GM23248 (cell line): ENCODE results near the gene AK5. TPM values are rescaled to one million over a fixed set of nuclear protein-coding genes. Genes with fewer than 3 reads are reported as not detected.

Experiments
- DNase-seq: peaks from one replicate; pipeline ENCODE4 v3.0.0-alpha.2; 2015
- H2AFZ ChIP-seq: fragments of 200-600 bp; sonication (generic); 2 replicates; pipeline ENCODE4 v1.6.1; 2016; ENCODE audit warnings: antibody characterized with exemption
- H3F3A ChIP-seq: fragments of 200-600 bp; sonication (generic); 2 replicates; pipeline ENCODE4 v1.6.1; 2016; ENCODE audit warnings: mild to moderate bottlenecking, antibody characterized with exemption, mixed run types; ENCODE audit not compliant: insufficient read depth
- H3K27ac ChIP-seq: fragments of 200-600 bp; sonication (generic); 2 replicates; pipeline ENCODE4 v1.5.1; 2016; ENCODE audit warnings: mild to moderate bottlenecking
- H3K27me3 ChIP-seq: fragments of 200-600 bp; sonication (generic); replicated peaks from 2 replicates; pipeline ENCODE4 v1.6.1; 2016; ENCODE audit warnings: mild to moderate bottlenecking; ENCODE audit not compliant: insufficient read depth
- H3K36me3 ChIP-seq: fragments of 200-600 bp; sonication (generic); 2 replicates; pipeline ENCODE4 v1.6.1; 2016; ENCODE audit warnings: low read depth, mild to moderate bottlenecking
- H3K4me1 ChIP-seq: fragments of 200-600 bp; sonication (generic); 2 replicates; pipeline ENCODE4 v1.6.1; 2016; ENCODE audit warnings: mild to moderate bottlenecking; ENCODE audit not compliant: insufficient read depth
- H3K4me2 ChIP-seq: fragments of 200-600 bp; sonication (generic); one replicate; pipeline ENCODE4 v1.6.1; 2016; ENCODE audit warnings: mild to moderate bottlenecking; ENCODE audit not compliant: unreplicated experiment
- H3K4me3 ChIP-seq: fragments of 200-600 bp; sonication (generic); 2 replicates; pipeline ENCODE4 v1.5.1; 2016; ENCODE audit warnings: mild to moderate bottlenecking
- H3K79me2 ChIP-seq: fragments of 200-600 bp; sonication (generic); 2 replicates; pipeline ENCODE4 v1.6.1; 2016; ENCODE audit warnings: mild to moderate bottlenecking; ENCODE audit not compliant: insufficient read depth
- H3K9ac ChIP-seq: fragments of 200-600 bp; sonication (generic); 2 replicates; pipeline ENCODE4 v1.6.1; 2016; ENCODE audit warnings: mild to moderate bottlenecking
- H3K9me2 ChIP-seq: fragments of 200-600 bp; sonication (generic); 2 replicates; pipeline ENCODE4 v1.6.1; 2016; ENCODE audit warnings: mixed run types, mild to moderate bottlenecking, moderate library complexity; ENCODE audit not compliant: insufficient read depth
- H3K9me3 ChIP-seq: fragments of 200-600 bp; sonication (generic); one replicate; pipeline ENCODE4 v1.6.1; 2017; ENCODE audit warnings: low read depth
- H4K20me1 ChIP-seq: fragments of 200-600 bp; sonication (generic); 2 replicates; pipeline ENCODE4 v1.6.0; 2016; ENCODE audit not compliant: insufficient read depth
- EZH2 ChIP-seq: fragments of 200-600 bp; sonication (generic); IDR thresholded peaks from 2 replicates; pipeline ENCODE4 v1.6.1; 2018; ENCODE audit warnings: antibody characterized with exemption, mild to moderate bottlenecking; ENCODE audit not compliant: insufficient read depth, poor library complexity, severe bottlenecking
- EZH2phosphoT487 ChIP-seq: fragments of 200-600 bp; sonication (generic); IDR thresholded peaks from 2 replicates; pipeline ENCODE4 v1.6.1; 2018; ENCODE audit warnings: antibody characterized with exemption, moderate library complexity, mild to moderate bottlenecking, low read depth; ENCODE audit not compliant: insufficient read depth
- WGBS, 2 experiments: methylation state at CpG; one replicate each; pipeline ENCODE4 v1.1.6; 2015 to 2017; ENCODE audit warnings: low lambda C conversion rate in 2 of 2, low coverage in 1 of 2; ENCODE audit errors: missing lambda C conversion rate in 2 of 2; 5-methylcytosine and 5-hydroxymethylcytosine counted together
- in situ Hi-C: fragments of 300-500 bp; cut with MboI; formaldehyde crosslinking; loops from 2 replicates; pipeline ENCODE4 v1.15.0; 2020
- polyA plus RNA-seq: library from polyadenylated mRNA; unstranded; fragments of >200 nt; fragmentation: Nextera tagmentation; extraction: Ambion mirVana; gene quantifications from 2 replicates; pipeline ENCODE4 v1.2.1, GENCODE V29; 2016
- total RNA-seq: library from RNA; depleted of rRNA; stranded (reverse); fragments of >200 nt; shearing (Covaris generic); gene quantifications from 2 replicates; pipeline ENCODE4 v1.2.3, GENCODE V29; 2014

AK5 gene
- total and polyA plus RNA-seq, 2 experiments from 2014 or later = 65.3 to 78.8 TPM

- Histone ChIP-seq H3F3A (no peaks in the 10 kb centered on the region; the same call in 1 of the 2 replicates), H3K4me2 (no peak overlapping the region), H3K79me2 (no peaks in the 10 kb centered on the region; the same call in 1 of the 2 replicates), H3K9me3 (no peaks in the 10 kb centered on the region), H2AFZ (no peak overlapping the region), H3K4me3 (no peak overlapping the region), H3K27ac (no peak overlapping the region), H4K20me1 (no peaks in the 10 kb centered on the region), H3K36me3 (peaks cover 6% of the 10 kb centered on the region; the same call in 1 of the 2 replicates), H3K27me3 (no peaks in the 10 kb centered on the region), H3K4me1 (0 out of 2 replicates have a peak, but pooled peaks cover 8% of the 10 kb centered on the region), H3K9ac (no peak overlapping the region), H3K9me2 (no peaks in the 10 kb centered on the region)
- no peak for DNase-seq
- no peak for TF ChIP-seq EZH2
- TF ChIP-seq EZH2phosphoT487 = no peak
- 78 to 83% methylated on average over 2 of the region's 2 CpGs for WGBS, 2 experiments
- in situ Hi-C loops = no loop called here
These were observed 51.7 kb downstream of the AK5 start for GRCh38 chr1:77333501-77333900.

GRCh38 chr1:77336729-77337128 lies 54.9 kb downstream of the AK5 start:
- H2AFZ ChIP-seq = no peak overlapping the region
- no peaks in the 10 kb centered on the region for H4K20me1 ChIP-seq
- H3K27me3 ChIP-seq = no peaks in the 10 kb centered on the region
- TF ChIP-seq EZH2 = no peak
- TF ChIP-seq EZH2phosphoT487 = no peak
- no peak for DNase-seq
- H3K9ac ChIP-seq = no peak overlapping the region
- H3K4me3 ChIP-seq = no peak overlapping the region
- no peaks in the 10 kb centered on the region for H3K9me3 ChIP-seq
- no peaks in the 10 kb centered on the region; the same call in 1 of the 2 replicates for H3F3A ChIP-seq
- no peaks in the 10 kb centered on the region for H3K9me2 ChIP-seq
- in situ Hi-C loops = no loop called here
- H3K27ac ChIP-seq = no peak overlapping the region
- H3K79me2 ChIP-seq = no peaks in the 10 kb centered on the region; the same call in 1 of the 2 replicates
- peaks cover 20% of the 10 kb centered on the region for H3K36me3 ChIP-seq
- 0 out of 2 replicates have a peak, but pooled peaks cover 5% of the 10 kb centered on the region for H3K4me1 ChIP-seq
- no peak overlapping the region for H3K4me2 ChIP-seq

- DNase-seq = no peak
- no peaks in the 10 kb centered on the region for H3K9me2 ChIP-seq
- in situ Hi-C loops = no loop called here
- no peak overlapping the region for H3K27ac ChIP-seq
- no peaks in the 10 kb centered on the region for H4K20me1 ChIP-seq
- H3K79me2 ChIP-seq = no peaks in the 10 kb centered on the region; the same call in 1 of the 2 replicates
- H3K9ac ChIP-seq = no peak overlapping the region
- no peaks in the 10 kb centered on the region for H3K27me3 ChIP-seq
- no peaks in the 10 kb centered on the region for H3K9me3 ChIP-seq
- no peaks in the 10 kb centered on the region; the same call in 1 of the 2 replicates for H3F3A ChIP-seq
- no peak overlapping the region for H3K4me3 ChIP-seq
- 0 out of 2 replicates have a peak, but pooled peaks cover 5% of the 10 kb centered on the region for H3K4me1 ChIP-seq
- TF ChIP-seq EZH2 (no peak), EZH2phosphoT487 (no peak)
- no peak overlapping the region for H3K4me2 ChIP-seq
- peaks cover 15% of the 10 kb centered on the region for H3K36me3 ChIP-seq
- 92 to 98% methylated on average over 1 of the region's 1 CpG for WGBS, 2 experiments
- no peak overlapping the region for H2AFZ ChIP-seq
These were observed 57.5 kb downstream of the AK5 start for GRCh38 chr1:77339326-77339725.

GRCh38 chr1:77341195-77341594 lies 59.4 kb downstream of the AK5 start:
- 0 out of 2 replicates have a peak, but pooled peaks cover 5% of the 10 kb centered on the region for H3K4me1 ChIP-seq
- DNase-seq = no peak
- H4K20me1 ChIP-seq = no peaks in the 10 kb centered on the region
- no peaks in the 10 kb centered on the region for H3F3A ChIP-seq
- H3K9ac ChIP-seq = no peak overlapping the region
- H3K9me3 ChIP-seq = no peaks in the 10 kb centered on the region
- TF ChIP-seq EZH2 = no peak
- TF ChIP-seq EZH2phosphoT487 = no peak
- no peak overlapping the region for H3K27ac ChIP-seq
- H3K36me3 ChIP-seq = peaks cover 14% of the 10 kb centered on the region; the same call in 1 of the 2 replicates
- no peak overlapping the region for H3K4me2 ChIP-seq
- in situ Hi-C loops = no loop called here
- 96 to 100% methylated on average over 4 of the region's 4 CpGs for WGBS, 2 experiments
- H3K4me3 ChIP-seq = no peak overlapping the region
- no peaks in the 10 kb centered on the region; the same call in 1 of the 2 replicates for H3K79me2 ChIP-seq
- H2AFZ ChIP-seq = no peak overlapping the region
- H3K9me2 ChIP-seq = no peaks in the 10 kb centered on the region
- H3K27me3 ChIP-seq = no peaks in the 10 kb centered on the region

- no peak for DNase-seq
- no peaks in the 10 kb centered on the region for H3K9me3 ChIP-seq
- no peak overlapping the region for H3K27ac ChIP-seq
- H3K79me2 ChIP-seq = no peaks in the 10 kb centered on the region
- no peaks in the 10 kb centered on the region for H4K20me1 ChIP-seq
- no peak overlapping the region for H3K4me2 ChIP-seq
- peaks cover 4% of the 10 kb centered on the region; the same call in 1 of the 2 replicates for H3K4me1 ChIP-seq
- H3F3A ChIP-seq = peaks cover 6% of the 10 kb centered on the region; the same call in 1 of the 2 replicates
- no peaks in the 10 kb centered on the region for H3K27me3 ChIP-seq
- in situ Hi-C loops = no loop called here
- H2AFZ ChIP-seq = no peak overlapping the region
- H3K9me2 ChIP-seq = no peaks in the 10 kb centered on the region
- no peak overlapping the region for H3K4me3 ChIP-seq
- peaks cover 14% of the 10 kb centered on the region; the same call in 1 of the 2 replicates for H3K36me3 ChIP-seq
- TF ChIP-seq EZH2 = no peak
- TF ChIP-seq EZH2phosphoT487 = no peak
- no peak overlapping the region for H3K9ac ChIP-seq
These were observed 60.9 kb downstream of the AK5 start for GRCh38 chr1:77342745-77343144.
